ENCODE measurements around the gene PTCHD4.
A peak's percentile ranks its signal among the peaks of the same experiment; 100 is the strongest.
"Not testable (repeated sequence)": the region's sequence is repeated elsewhere in the genome, so short reads cannot be mapped to it uniquely, and the experiment has no call there.

Gene PTCHD4

DNA sequence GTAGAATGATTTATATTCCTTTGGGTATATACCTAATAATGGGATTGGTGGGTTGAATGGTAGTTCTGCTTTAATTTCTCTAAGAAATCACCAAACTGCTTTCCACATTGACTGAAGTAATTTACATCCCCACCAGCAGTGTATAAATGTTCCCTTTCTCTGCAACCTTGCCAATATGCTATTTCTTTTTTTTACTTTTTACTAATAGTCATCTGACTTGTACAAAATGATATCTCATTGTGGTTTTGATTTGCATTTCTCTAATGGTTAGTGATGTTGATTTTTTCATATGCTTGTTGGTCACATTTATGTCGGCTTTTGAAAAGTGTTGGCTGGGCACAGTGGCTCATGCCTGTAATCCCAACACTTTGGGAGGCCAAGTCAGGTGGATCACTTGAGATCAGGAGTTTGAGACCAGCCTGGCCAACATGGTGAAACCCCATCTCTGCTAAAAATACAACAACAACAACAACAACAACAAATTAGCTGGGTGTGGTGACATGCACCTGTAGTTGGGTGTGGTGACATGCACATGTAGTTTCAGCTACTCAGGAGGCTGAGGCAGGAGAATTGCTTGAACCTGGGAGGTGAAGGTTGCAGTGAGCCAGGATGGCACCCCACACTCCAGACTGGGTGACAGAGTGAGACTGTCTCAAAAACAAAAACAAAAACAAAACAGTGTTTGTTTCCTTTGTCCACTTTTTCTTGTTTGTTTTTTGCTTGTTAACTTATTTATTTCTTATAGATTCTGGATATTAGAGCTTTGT, 11.2 kb upstream of the PTCHD4 start:
- H3K36me3 ChIP-seq (ENCODE audit: control insufficient read depth, insufficient read depth, low read length); H3K27me3 ChIP-seq (ENCODE audit: control insufficient read depth, insufficient read depth, low read length); H3K9me3 ChIP-seq (ENCODE audit: control insufficient read depth, insufficient read depth, low read length); H3K4me3 ChIP-seq (ENCODE audit: low read depth, low read length); H3K4me1 ChIP-seq (ENCODE audit: control insufficient read depth, insufficient read depth, low read length); H3K9ac ChIP-seq (ENCODE audit: low read depth, low read length): not testable (repeated sequence)

DNA sequence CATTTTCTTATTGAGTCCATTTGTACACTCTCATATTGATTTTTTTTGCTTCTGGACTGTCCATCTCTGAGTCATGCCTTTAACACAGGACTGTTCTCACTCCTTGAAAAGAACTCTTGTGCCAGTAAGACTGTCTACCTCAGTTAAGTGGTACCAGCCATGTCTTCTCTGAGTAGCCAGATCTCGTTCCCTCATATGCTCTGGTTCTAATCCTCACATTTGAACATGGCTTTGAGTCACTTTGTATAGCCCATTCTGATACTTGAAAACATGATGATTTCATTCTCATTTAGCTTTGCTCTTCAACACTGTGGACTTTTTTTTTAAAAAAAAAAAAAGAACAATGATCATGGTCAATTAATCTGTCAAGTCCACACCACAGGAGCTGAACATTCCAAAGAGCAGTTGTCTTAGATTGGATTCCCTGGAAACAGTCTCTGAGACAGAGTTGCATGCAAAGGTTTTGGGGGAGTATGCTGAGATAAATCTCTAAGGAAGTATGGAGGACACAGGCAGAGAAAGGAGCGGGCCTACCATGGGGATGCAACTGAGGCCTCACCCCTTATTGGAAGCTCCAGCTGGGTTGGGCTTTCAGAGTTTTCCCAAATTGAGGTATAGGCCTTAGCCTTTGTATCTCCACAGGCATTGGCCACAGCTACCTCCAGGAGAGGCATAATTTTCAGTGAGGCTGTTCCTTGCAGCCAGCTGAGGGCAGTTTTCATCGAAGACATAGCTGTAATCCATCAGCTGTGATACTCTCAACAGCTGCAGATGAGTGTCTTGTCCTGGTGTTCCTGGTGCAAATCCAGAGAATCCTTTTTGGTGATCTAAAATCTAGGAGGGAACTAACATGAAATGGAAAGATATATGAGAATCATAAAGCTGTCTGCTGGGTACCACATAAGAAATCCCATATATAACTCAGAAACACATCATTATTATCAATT, 6.0 kb upstream of the PTCHD4 start:
- H3K9me3 ChIP-seq (ENCODE audit: control insufficient read depth, insufficient read depth, low read length), result no peaks in the 10 kb centered on the region

DNA sequence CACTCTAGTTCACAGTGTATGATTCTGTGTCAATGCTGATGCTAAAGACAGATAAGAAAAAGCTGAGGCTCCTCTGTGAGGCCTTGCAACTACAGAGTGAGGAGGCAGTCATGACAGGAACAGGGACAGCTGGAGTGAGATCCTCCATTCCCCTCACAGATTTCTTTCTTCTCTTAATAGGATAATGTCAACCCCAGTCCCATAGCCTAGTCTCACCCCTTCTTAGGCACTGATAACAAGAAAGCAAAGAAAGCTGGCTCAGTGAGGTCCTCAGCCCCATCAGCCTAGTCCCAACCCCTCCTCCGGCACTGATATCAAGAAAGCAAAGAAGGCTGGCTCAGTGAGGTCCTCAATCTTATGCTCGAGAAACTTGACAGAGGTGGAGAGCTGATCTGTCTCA, 2.1 kb upstream of the PTCHD4 start:
- Histone ChIP-seq H3K4me3 (ENCODE audit: low read depth, low read length) (no peak overlapping the region), H3K9ac (ENCODE audit: low read depth, low read length) (no peak overlapping the region), H3K36me3 (ENCODE audit: control insufficient read depth, insufficient read depth, low read length) (no peaks in the 10 kb centered on the region), H3K9me3 (ENCODE audit: control insufficient read depth, insufficient read depth, low read length) (no peaks in the 10 kb centered on the region), H3K4me1 (ENCODE audit: control insufficient read depth, insufficient read depth, low read length) (no peaks in the 10 kb centered on the region), H3K27me3 (ENCODE audit: control insufficient read depth, insufficient read depth, low read length) (no peaks in the 10 kb centered on the region)

More for the DNA sequence above, 6.0 kb upstream of the PTCHD4 start:
- no peaks in the 10 kb centered on the region for H3K36me3 ChIP-seq (ENCODE audit: control insufficient read depth, insufficient read depth, low read length)
- H3K4me1 ChIP-seq (ENCODE audit: control insufficient read depth, insufficient read depth, low read length), result no peaks in the 10 kb centered on the region
- H3K27me3 ChIP-seq (ENCODE audit: control insufficient read depth, insufficient read depth, low read length), result no peaks in the 10 kb centered on the region
- H3K4me3 ChIP-seq (ENCODE audit: low read depth, low read length), result no peak overlapping the region
- no peak overlapping the region for H3K9ac ChIP-seq (ENCODE audit: low read depth, low read length)

DNA sequence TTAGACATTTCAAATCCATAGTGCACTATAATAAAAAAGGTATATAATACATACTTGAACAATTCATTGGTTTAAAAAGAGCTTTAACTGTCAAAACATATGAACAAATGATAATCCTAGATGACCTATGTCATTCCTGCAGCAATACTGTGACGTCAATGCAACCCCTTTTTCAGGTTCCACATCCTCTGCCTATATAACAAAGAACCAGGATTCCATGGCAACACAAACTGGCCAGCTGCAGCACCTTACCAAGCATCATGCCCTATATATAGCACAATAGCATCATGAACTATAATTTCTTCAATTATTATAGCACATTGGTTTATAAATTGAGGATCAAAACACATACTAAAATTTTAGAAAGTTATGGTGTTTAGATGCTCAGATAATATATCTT, 578 bp upstream of the PTCHD4 start:
- Histone ChIP-seq H3K4me1 (ENCODE audit: control insufficient read depth, insufficient read depth, low read length) (no peaks in the 10 kb centered on the region), H3K27me3 (ENCODE audit: control insufficient read depth, insufficient read depth, low read length) (no peaks in the 10 kb centered on the region), H3K36me3 (ENCODE audit: control insufficient read depth, insufficient read depth, low read length) (no peaks in the 10 kb centered on the region), H3K9me3 (ENCODE audit: control insufficient read depth, insufficient read depth, low read length) (no peaks in the 10 kb centered on the region), H3K4me3 (ENCODE audit: low read depth, low read length) (no peak overlapping the region), H3K9ac (ENCODE audit: low read depth, low read length) (no peak overlapping the region)

DNA sequence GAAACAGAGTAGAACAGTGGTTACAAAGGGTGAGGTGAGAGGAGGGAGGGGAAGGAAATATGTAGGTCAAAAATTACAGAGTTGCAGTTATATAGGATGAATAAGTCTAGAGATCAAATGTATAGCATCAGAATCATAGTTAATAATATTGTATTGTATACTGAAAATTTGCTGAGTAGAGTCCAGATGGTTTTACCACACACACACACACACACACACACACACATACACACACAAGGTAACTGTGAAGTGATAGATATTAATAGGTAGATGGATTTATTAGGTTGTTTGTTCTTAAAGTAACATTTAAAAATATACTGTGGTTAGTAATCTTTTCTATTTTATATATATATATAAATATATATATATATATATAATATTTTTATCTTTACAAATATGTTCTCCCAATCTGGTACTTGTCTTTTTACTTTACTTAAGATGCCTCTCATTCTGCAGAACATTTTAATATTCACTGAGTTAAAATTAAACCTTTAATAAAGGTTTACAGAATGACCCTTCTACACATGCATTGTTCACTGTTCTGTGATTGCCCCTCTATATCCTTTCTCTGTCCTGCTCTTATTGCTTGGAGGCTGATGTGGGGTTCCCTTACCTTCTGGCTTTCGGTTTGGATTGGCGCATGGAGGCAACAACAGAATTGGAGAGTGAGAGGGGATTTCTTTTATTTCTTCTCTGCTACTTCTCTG, 408 bp downstream of the PTCHD4 start:
- Histone ChIP-seq H3K4me3 (ENCODE audit: low read depth, low read length) (peak overlapping the region; percentile 43), H3K27me3 (ENCODE audit: control insufficient read depth, insufficient read depth, low read length) (no peaks in the 10 kb centered on the region), H3K9ac (ENCODE audit: low read depth, low read length) (no peak overlapping the region), H3K4me1 (ENCODE audit: control insufficient read depth, insufficient read depth, low read length) (no peaks in the 10 kb centered on the region), H3K9me3 (ENCODE audit: control insufficient read depth, insufficient read depth, low read length) (no peaks in the 10 kb centered on the region), H3K36me3 (ENCODE audit: control insufficient read depth, insufficient read depth, low read length) (no peaks in the 10 kb centered on the region)

DNA sequence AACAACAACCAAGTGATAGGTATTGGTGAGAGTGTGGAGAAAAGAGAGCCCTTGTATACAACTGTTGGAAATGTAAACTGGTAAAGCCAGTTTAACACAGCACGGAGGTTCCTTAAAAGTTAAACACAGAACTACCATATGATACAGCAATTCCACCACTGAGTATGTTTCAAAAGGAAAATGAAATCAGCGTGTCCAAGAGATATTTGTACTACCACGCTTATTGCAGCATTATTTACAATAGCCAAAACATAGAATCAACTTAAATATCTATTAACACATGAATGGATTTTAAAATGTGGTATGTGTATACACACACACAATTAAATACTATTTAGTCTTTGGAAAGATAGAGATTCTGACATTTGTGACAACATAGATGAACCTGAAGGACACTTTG, 1.1 kb downstream of the PTCHD4 start:
- peak overlapping the region; percentile 43 for H3K4me3 ChIP-seq (ENCODE audit: low read depth, low read length)
- H3K36me3 ChIP-seq (ENCODE audit: control insufficient read depth, insufficient read depth, low read length), result no peaks in the 10 kb centered on the region
- H3K9ac ChIP-seq (ENCODE audit: low read depth, low read length), result peak overlapping the region; percentile 42
- no peaks in the 10 kb centered on the region for H3K9me3 ChIP-seq (ENCODE audit: control insufficient read depth, insufficient read depth, low read length)
- no peaks in the 10 kb centered on the region for H3K4me1 ChIP-seq (ENCODE audit: control insufficient read depth, insufficient read depth, low read length)
- no peaks in the 10 kb centered on the region for H3K27me3 ChIP-seq (ENCODE audit: control insufficient read depth, insufficient read depth, low read length)

DNA sequence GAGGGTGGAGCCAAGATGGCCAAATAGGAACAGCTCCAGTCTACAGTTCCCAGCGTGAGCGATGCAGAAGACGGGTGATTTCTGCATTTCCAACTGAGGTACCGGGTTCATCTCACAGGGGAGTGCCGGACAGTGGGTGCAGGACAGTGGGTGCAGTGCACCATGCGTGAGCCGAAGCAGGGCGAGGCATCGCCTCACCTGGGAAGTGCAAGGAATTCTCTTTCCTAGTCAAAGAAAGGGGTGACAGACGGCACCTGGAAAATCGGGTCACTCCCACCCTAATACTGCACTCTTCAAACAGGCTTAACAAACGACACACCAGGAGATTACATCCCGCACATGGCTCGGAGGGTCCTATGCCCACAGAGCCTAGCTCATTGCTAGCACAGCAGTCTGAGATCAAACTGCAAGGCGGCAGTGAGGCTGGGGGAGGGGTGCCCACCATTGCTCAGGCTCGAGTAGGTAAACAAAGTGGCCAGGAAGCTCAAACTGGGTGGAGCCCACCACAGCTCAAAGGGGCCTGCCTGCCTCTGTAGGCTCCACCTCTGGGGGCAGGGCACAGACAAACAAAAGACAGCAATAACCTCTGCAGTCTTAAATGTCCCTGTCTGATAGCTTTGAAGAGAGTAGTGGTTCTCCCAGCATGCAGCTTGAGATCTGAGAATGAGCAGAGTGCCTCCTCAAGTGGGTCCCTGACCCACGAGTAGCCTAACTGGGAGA, 8.4 kb downstream of the PTCHD4 start:
- H3K9ac ChIP-seq (ENCODE audit: low read depth, low read length); H3K4me1 ChIP-seq (ENCODE audit: control insufficient read depth, insufficient read depth, low read length); H3K36me3 ChIP-seq (ENCODE audit: control insufficient read depth, insufficient read depth, low read length); H3K4me3 ChIP-seq (ENCODE audit: low read depth, low read length); H3K27me3 ChIP-seq (ENCODE audit: control insufficient read depth, insufficient read depth, low read length); H3K9me3 ChIP-seq (ENCODE audit: control insufficient read depth, insufficient read depth, low read length): not testable (repeated sequence)

DNA sequence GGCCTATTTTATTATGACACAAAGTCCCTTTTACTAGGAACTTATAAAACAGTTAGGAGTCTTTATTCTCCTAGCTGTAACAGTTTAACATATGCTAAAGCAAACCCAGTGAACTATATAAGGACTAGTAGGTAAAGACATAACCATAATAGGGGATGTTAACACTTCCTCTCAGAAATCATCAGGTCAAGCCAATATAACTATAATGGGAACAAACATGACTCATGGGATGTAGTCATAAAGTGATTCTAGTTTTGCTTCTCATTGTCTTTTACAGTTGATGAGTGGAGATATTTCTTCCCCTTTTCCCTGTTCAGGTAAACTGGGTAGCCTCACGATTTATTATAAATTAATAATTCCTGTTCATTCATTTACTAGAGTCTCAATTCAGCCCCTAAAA, 9.7 kb downstream of the PTCHD4 start:
- Histone ChIP-seq H3K4me1 (ENCODE audit: control insufficient read depth, insufficient read depth, low read length) (no peaks in the 10 kb centered on the region), H3K36me3 (ENCODE audit: control insufficient read depth, insufficient read depth, low read length) (no peaks in the 10 kb centered on the region), H3K27me3 (ENCODE audit: control insufficient read depth, insufficient read depth, low read length) (no peaks in the 10 kb centered on the region), H3K4me3 (ENCODE audit: low read depth, low read length) (no peak overlapping the region), H3K9ac (ENCODE audit: low read depth, low read length) (no peak overlapping the region), H3K9me3 (ENCODE audit: control insufficient read depth, insufficient read depth, low read length) (no peaks in the 10 kb centered on the region)

DNA sequence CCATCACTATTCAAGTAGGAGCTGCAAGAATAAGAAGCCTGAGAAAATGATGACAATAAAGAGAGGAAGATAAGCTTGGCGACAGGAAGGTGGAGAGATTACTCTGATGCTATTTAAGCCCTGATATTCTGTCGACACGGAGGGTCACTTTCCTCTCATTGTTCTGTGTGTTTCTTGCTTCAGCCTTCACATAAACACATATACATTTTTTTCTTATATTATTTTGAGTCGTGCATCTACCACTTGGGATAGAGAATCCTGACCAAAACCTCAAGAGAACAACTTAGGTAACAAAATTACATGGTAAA, 10.5 kb downstream of the PTCHD4 start:
- Histone ChIP-seq H3K9ac (ENCODE audit: low read depth, low read length) (no peak overlapping the region), H3K4me3 (ENCODE audit: low read depth, low read length) (no peak overlapping the region), H3K36me3 (ENCODE audit: control insufficient read depth, insufficient read depth, low read length) (no peaks in the 10 kb centered on the region), H3K9me3 (ENCODE audit: control insufficient read depth, insufficient read depth, low read length) (no peaks in the 10 kb centered on the region), H3K27me3 (ENCODE audit: control insufficient read depth, insufficient read depth, low read length) (no peaks in the 10 kb centered on the region), H3K4me1 (ENCODE audit: control insufficient read depth, insufficient read depth, low read length) (no peaks in the 10 kb centered on the region)

DNA sequence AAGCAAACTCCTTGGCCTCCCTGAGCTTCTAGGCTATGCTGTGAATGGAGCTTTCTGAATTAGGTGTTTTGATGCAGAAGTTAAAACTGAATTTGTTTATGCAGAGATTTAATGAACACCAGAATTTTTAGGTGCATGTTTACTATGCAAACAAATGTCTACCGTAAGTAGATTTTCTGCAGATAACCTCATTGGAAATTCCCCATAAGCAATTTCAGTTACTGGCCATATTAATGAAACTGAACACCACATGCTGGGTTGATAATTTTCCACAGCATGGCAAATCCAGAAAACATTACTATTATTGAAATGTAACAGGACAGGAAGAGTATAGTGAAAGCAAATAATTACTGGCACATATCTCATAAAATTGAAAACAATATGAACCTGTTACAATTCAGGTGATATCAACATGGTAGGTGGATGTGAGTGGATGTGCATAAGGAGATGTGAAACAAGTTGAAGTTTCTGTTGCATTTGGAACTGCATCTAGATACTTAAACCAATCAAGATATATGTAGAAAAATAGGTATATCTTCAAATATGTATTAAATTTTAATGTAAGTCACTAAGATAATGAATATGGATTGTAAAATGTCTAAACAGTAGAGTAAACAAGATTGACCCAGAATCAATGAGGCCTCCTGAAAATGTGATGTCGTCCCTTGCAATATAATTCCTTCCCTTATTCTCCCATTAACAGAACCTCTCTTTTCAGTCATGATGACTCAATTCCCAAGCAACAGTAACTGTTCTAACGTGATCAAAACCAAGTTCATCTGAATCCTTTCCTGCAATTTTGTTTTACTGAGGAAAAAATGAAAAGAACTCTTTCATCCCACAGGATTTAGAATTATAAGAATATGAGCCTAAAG, 11.0 kb downstream of the PTCHD4 start:
- H3K4me3 ChIP-seq (ENCODE audit: low read depth, low read length), result no peak overlapping the region
- no peaks in the 10 kb centered on the region for H3K9me3 ChIP-seq (ENCODE audit: control insufficient read depth, insufficient read depth, low read length)
- H3K9ac ChIP-seq (ENCODE audit: low read depth, low read length), result no peak overlapping the region
- no peaks in the 10 kb centered on the region for H3K4me1 ChIP-seq (ENCODE audit: control insufficient read depth, insufficient read depth, low read length)
- no peaks in the 10 kb centered on the region for H3K36me3 ChIP-seq (ENCODE audit: control insufficient read depth, insufficient read depth, low read length)
- no peaks in the 10 kb centered on the region for H3K27me3 ChIP-seq (ENCODE audit: control insufficient read depth, insufficient read depth, low read length)

DNA sequence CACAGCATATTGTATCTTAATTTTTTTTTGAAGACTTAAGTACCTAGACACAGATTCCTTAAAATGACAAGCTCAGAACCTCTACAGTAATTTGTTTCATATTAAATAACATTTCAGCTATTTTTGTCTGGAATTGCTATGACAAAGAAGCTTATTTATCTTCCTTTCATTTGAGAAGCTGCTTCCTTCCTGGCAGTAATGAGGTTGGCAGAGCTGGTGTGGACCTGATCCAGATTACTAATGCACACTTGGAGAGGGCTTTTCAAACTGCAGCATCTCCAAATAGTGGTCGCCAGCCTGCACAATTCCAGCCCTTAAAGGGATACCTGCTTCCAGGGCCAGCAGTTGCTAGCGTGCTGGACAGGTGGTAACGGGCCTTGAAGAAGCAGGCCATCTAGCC, 12.1 kb downstream of the PTCHD4 start:
- no peak overlapping the region for H3K4me3 ChIP-seq (ENCODE audit: low read depth, low read length)
- H3K36me3 ChIP-seq (ENCODE audit: control insufficient read depth, insufficient read depth, low read length), result no peaks in the 10 kb centered on the region
- H3K4me1 ChIP-seq (ENCODE audit: control insufficient read depth, insufficient read depth, low read length), result no peaks in the 10 kb centered on the region
- no peak overlapping the region for H3K9ac ChIP-seq (ENCODE audit: low read depth, low read length)
- H3K27me3 ChIP-seq (ENCODE audit: control insufficient read depth, insufficient read depth, low read length), result no peaks in the 10 kb centered on the region
- no peaks in the 10 kb centered on the region for H3K9me3 ChIP-seq (ENCODE audit: control insufficient read depth, insufficient read depth, low read length)
